K562 (cell line): Measurements from ENCODE around the gene PRMT5.

Experiments used
- ETV6 ChIP-seq, 3 experiments: fragments of 150-350 bp in 1 of 3; sonication (generic) in 1 of 3; formaldehyde crosslinking in 1 of 3; IDR thresholded peaks; 2 replicates each; pipeline versions ENCODE4 v1.6.1 to v1.8.0; 2014 to 2022; ENCODE audit warnings: borderline replicate concordance in 2 of 3, low read depth in 2 of 3, antibody characterized with exemption in 1 of 3, low read length in 1 of 3, mild to moderate bottlenecking in 1 of 3, missing genetic modification reagents in 1 of 3
- HDAC6 ChIP-seq: IDR thresholded peaks from 2 replicates; pipeline ENCODE4 v1.6.1; 2012; ENCODE audit warnings: low read depth, mild to moderate bottlenecking, control low read depth, inconsistent platforms, low read length, moderate library complexity
- NFATC3 ChIP-seq: fragments of 450-650 bp; IDR thresholded peaks from 2 replicates; pipeline ENCODE4 v1.6.1; 2017; ENCODE audit warnings: mild to moderate bottlenecking
- RREB1 ChIP-seq: fragments of 250-450 bp; sonication (Bioruptor Pico); IDR thresholded peaks from 2 replicates; pipeline ENCODE4 v1.4.0; 2020
- TBL1XR1 ChIP-seq, 2 experiments: IDR thresholded peaks; 2 replicates each; pipeline ENCODE4 v1.6.1; 2012; ENCODE audit warnings: improper control_type of control experiment in 2 of 2, low read length in 2 of 2, mild to moderate bottlenecking in 1 of 2
- ZNF766 ChIP-seq: fragments of 200-800 bp; sonication (Bioruptor generic); conservative IDR thresholded peaks from 2 replicates; pipeline ENCODE4 v1.6.1; 2016; ENCODE audit warnings: missing genetic modification characterization, missing compliant biosample characterization
- TF ChIP-seq, protein P1 (sequence below), 3 experiments: IDR thresholded peaks in 2 of 3; conservative IDR thresholded peaks in 1 of 3; 2 replicates each; pipeline ENCODE4 v1.5.1; 2011 to 2012; ENCODE audit warnings: low read length in 3 of 3, mild to moderate bottlenecking in 3 of 3, control low read depth in 2 of 3, improper control_type of control experiment in 1 of 3, inconsistent platforms in 1 of 3, low read depth in 1 of 3, mixed read lengths in 1 of 3, moderate library complexity in 1 of 3; ENCODE audit not compliant: insufficient read depth in 2 of 3

DNA sequence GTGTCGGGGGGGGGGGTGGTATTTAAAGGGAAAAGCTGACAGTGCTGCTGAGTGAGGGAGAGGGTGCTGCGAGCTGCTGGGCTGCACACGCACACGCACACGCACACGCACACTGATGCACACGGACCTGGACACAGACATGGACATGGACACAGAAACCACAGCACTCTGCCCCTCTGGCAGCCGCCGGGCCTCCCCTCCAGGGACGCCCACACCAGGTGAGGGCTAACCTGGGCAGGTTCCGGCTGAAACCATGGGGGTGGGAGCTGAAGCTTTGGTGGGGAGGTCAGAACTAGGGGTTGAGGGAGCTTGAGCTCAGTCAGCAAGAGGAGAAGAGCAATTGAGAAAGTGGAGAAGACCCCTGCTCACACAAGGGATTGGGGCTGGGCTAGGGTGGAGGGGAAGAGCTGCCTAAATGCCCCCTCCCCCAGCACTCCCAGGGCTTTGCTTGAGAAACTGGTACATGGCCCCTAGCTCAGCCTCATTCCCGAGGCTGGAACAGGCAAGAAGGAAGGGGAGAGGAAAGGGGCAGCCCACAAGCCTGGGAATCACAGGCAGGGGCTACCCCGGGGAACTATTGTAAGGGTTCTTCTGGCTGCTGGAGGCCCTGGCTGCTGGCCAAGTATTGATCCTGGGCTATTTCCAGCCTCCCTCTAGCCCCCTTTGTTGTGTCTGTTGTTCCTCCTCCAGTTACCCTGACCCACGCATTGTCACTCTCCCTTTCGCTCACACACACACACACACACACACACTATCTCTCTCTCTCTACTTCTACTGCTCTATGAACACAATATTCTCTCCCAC is 45.8 kb downstream of the PRMT5 start, which contains the start of gene REM2:
- TF ChIP-seq, protein P1, sequence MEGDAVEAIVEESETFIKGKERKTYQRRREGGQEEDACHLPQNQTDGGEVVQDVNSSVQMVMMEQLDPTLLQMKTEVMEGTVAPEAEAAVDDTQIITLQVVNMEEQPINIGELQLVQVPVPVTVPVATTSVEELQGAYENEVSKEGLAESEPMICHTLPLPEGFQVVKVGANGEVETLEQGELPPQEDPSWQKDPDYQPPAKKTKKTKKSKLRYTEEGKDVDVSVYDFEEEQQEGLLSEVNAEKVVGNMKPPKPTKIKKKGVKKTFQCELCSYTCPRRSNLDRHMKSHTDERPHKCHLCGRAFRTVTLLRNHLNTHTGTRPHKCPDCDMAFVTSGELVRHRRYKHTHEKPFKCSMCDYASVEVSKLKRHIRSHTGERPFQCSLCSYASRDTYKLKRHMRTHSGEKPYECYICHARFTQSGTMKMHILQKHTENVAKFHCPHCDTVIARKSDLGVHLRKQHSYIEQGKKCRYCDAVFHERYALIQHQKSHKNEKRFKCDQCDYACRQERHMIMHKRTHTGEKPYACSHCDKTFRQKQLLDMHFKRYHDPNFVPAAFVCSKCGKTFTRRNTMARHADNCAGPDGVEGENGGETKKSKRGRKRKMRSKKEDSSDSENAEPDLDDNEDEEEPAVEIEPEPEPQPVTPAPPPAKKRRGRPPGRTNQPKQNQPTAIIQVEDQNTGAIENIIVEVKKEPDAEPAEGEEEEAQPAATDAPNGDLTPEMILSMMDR (IDR thresholded peaks at IDR 0.05 in 2 of 3, conservative IDR thresholded peaks at IDR 0.05 in 1 of 3; ENCODE audit: insufficient read depth in 2 of 3, low read depth in 1 of 3, low read length in 3 of 3): no peak
- TF ChIP-seq ETV6 (IDR thresholded peaks at IDR 0.05; ENCODE audit: borderline replicate concordance in 1 of 2, low read depth in 2 of 2, low read length in 1 of 2): no peak
- TF ChIP-seq ETV6 (CRISPR knock-in tag; IDR thresholded peaks at IDR 0.05; ENCODE audit: borderline replicate concordance): no peak
- TF ChIP-seq RREB1 (CRISPR knock-in tag): no peak
- TF ChIP-seq HDAC6: no peak
- TF ChIP-seq TBL1XR1 (IDR thresholded peaks at IDR 0.05; ENCODE audit: low read length in 2 of 2): no peak
- TF ChIP-seq NFATC3: no peak
- TF ChIP-seq ZNF766 (CRISPR knock-in tag): no peak
